Measurements from ENCODE around the gene FBXO4. TPM values are rescaled to one million over a fixed set of nuclear protein-coding genes. Genes with fewer than 3 reads are reported as not detected.

The FBXO4 gene
- total RNA-seq, 3 donors from 2014 or later: 5.9 to 11.4 (median 9.6) TPM

DNA sequence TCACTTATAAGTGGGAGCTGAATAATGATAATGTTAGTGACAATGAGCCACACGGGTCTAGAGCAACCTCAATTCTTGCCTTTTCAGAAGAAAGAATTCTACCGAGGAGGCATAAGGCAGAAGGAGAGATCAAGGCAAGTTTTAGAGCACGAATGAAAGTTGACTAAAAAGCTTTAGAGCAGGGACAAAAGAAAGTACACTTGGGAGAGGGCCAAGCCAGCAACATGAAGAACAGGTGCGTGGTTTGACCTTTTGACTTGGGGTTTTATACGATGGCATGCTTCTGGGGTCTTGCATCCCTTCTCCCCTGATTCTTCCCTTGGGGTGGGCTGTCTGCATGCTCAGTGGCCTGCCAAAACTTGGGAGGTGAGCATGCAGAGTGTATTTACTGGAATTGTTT is 42.3 kb upstream of the FBXO4 start:
- intact Hi-C loops (cut with DNase I, micrococcal nuclease): no loop called here
- Histone ChIP-seq H3K9me3 (no peaks in the 10 kb centered on the region), H3K36me3 (ENCODE audit: low read depth) (no peaks in the 10 kb centered on the region), H3K4me1 (ENCODE audit: low read depth) (no peaks in the 10 kb centered on the region), H3K4me3 (no peak overlapping the region)
- no peak for ATAC-seq
- DNase-seq: no peak
- no peak for TF ChIP-seq CTCF (IDR thresholded peaks at IDR 0.05)

GRCh38 chr5:41883243-41883642 is 41.8 kb upstream of the FBXO4 start:
- Histone ChIP-seq H3K36me3 (ENCODE audit: low read depth) (no peaks in the 10 kb centered on the region), H3K9me3 (no peaks in the 10 kb centered on the region), H3K4me3 (no peak overlapping the region), H3K4me1 (ENCODE audit: low read depth) (no peaks in the 10 kb centered on the region)
- ATAC-seq (no peak), DNase-seq (no peak)
- intact Hi-C loops (cut with DNase I, micrococcal nuclease): no loop called here
- no peak for TF ChIP-seq CTCF (IDR thresholded peaks at IDR 0.05)

DNA sequence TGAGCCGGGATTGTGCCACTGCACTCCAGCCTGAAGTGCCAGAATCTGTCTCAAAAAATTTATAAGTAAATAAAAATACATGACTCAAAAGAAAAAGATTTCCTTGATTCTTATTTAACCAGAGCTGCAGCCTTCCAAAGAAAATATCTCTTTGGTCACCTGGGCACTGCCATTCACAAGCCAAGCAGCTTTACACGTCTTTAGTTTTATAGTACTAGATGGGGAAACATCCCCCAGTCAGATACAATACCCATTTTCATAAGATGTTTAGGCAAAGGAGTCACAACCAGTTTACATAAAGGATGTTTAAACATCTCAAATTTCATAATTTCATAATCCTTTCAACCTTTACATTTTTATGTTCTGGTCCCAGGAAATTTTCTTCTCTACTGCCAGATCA is 41.1 kb upstream of the FBXO4 start:
- no peak for ATAC-seq
- intact Hi-C loops (cut with DNase I, micrococcal nuclease): no loop called here
- TF ChIP-seq CTCF (IDR thresholded peaks at IDR 0.05): no peak
- Histone ChIP-seq H3K4me3 (no peak overlapping the region), H3K4me1 (ENCODE audit: low read depth) (no peaks in the 10 kb centered on the region), H3K36me3 (ENCODE audit: low read depth) (no peaks in the 10 kb centered on the region), H3K9me3 (no peaks in the 10 kb centered on the region)
- no peak for DNase-seq

- intact Hi-C loops (cut with DNase I, micrococcal nuclease): no loop called here
- no peaks in the 10 kb centered on the region for H3K4me1 ChIP-seq (ENCODE audit: low read depth)
- no peaks in the 10 kb centered on the region for H3K9me3 ChIP-seq
- TF ChIP-seq CTCF (IDR thresholded peaks at IDR 0.05): no peak
- no peak for DNase-seq
- H3K4me3 ChIP-seq: no peak overlapping the region
- no peak for ATAC-seq
- H3K36me3 ChIP-seq (ENCODE audit: low read depth): no peaks in the 10 kb centered on the region
These were observed 39.8 kb upstream of the FBXO4 start for GRCh38 chr5:41885286-41885685.

GRCh38 chr5:41891066-41891707 is 33.9 kb upstream of the FBXO4 start:
- H3K4me1 ChIP-seq (ENCODE audit: low read depth): no peaks in the 10 kb centered on the region
- TF ChIP-seq CTCF (IDR thresholded peaks at IDR 0.05): no peak
- H3K9me3 ChIP-seq: no peaks in the 10 kb centered on the region
- ATAC-seq (no peak), DNase-seq (no peak)
- intact Hi-C loops (cut with DNase I, micrococcal nuclease): no loop called here
- H3K4me3 ChIP-seq: no peak overlapping the region
- H3K36me3 ChIP-seq (ENCODE audit: low read depth): no peaks in the 10 kb centered on the region

DNA sequence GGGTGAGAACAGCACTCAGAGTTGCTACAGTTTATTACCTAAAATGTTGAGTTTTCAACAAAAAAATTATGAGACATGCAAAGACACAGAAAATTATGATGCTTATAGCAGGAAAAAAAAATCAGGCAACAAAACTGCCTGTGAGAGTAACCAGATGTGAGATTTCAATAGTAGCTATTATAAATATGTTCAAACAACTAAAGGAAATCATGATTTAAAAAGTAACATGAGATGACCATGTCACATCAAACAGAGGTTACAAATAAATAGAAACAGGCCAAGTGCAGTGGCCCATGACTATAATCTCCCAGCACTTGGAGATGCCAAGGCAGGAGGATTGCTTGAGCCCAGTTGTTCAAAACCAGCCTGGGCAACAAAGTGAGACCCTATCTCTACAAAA is 33.0 kb upstream of the FBXO4 start:
- no peaks in the 10 kb centered on the region for H3K36me3 ChIP-seq (ENCODE audit: low read depth)
- DNase-seq: no peak
- ATAC-seq: no peak
- no peaks in the 10 kb centered on the region for H3K4me1 ChIP-seq (ENCODE audit: low read depth)
- H3K9me3 ChIP-seq: no peaks in the 10 kb centered on the region
- no peak overlapping the region for H3K4me3 ChIP-seq
- no peak for TF ChIP-seq CTCF (IDR thresholded peaks at IDR 0.05)
- intact Hi-C loops (cut with DNase I, micrococcal nuclease): no loop called here
